ENCODE measurements around the gene KIF17.

The KIF17 gene

DNA sequence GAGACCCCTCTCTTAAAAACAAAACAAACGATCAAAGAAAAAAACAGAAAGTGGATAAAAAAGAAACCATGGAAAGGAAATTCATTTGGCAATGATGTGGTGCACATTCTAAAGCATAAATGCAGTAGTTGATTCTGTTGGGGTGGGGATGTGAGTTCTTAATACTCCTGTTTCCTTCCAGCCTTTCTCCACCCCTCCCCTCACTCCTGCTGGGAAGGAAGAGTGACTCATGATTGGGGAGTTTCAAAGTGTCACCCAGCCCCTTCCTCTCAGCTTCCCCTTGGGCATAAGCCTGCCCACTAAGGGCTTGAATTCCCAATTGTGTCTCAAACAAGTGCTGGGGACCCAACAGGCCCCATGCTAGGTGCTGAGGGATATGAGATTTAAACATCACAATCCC is 91.3 kb downstream of the KIF17 start:
- TF ChIP-seq, protein P1, sequence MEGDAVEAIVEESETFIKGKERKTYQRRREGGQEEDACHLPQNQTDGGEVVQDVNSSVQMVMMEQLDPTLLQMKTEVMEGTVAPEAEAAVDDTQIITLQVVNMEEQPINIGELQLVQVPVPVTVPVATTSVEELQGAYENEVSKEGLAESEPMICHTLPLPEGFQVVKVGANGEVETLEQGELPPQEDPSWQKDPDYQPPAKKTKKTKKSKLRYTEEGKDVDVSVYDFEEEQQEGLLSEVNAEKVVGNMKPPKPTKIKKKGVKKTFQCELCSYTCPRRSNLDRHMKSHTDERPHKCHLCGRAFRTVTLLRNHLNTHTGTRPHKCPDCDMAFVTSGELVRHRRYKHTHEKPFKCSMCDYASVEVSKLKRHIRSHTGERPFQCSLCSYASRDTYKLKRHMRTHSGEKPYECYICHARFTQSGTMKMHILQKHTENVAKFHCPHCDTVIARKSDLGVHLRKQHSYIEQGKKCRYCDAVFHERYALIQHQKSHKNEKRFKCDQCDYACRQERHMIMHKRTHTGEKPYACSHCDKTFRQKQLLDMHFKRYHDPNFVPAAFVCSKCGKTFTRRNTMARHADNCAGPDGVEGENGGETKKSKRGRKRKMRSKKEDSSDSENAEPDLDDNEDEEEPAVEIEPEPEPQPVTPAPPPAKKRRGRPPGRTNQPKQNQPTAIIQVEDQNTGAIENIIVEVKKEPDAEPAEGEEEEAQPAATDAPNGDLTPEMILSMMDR (IDR thresholded peaks at IDR 0.05; ENCODE audit: extremely low read depth, insufficient read depth, missing control alignments) = no peak

DNA sequence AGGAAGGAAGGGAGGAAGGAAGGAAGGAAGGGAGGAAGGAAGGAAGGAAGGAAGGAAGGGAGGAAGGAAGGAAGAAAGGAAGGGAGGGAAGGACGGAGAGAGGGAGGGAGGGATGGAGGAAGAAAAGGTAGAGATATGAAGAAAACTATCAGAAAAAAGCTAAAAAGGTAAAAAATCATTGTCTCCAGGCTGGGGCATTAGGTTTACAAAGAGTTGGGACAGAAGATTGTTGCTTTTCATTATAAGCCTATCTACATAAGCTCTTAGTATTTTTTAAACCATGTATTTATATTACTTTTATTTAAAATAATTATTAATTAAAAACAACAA is 91.7 kb downstream of the KIF17 start:
- in situ Hi-C loops (cut with MboI; ENCODE audit: low pct_unique_long_range_greater_than_20kb, low sequenced_read_pairs, unreplicated experiment) = loop anchor here (25.0 kb wide), 1 partner anchor 89 kb away; no protein-coding TSS in a partner anchor

More for the DNA sequence above, 91.3 kb downstream of the KIF17 start:
- no peak for DNase-seq (ENCODE audit: low spot score)
- in situ Hi-C loops (cut with MboI; ENCODE audit: low pct_unique_long_range_greater_than_20kb, low sequenced_read_pairs, unreplicated experiment) = loop anchor here (25.0 kb wide), 1 partner anchor 89 kb away; no protein-coding TSS in a partner anchor

DNA sequence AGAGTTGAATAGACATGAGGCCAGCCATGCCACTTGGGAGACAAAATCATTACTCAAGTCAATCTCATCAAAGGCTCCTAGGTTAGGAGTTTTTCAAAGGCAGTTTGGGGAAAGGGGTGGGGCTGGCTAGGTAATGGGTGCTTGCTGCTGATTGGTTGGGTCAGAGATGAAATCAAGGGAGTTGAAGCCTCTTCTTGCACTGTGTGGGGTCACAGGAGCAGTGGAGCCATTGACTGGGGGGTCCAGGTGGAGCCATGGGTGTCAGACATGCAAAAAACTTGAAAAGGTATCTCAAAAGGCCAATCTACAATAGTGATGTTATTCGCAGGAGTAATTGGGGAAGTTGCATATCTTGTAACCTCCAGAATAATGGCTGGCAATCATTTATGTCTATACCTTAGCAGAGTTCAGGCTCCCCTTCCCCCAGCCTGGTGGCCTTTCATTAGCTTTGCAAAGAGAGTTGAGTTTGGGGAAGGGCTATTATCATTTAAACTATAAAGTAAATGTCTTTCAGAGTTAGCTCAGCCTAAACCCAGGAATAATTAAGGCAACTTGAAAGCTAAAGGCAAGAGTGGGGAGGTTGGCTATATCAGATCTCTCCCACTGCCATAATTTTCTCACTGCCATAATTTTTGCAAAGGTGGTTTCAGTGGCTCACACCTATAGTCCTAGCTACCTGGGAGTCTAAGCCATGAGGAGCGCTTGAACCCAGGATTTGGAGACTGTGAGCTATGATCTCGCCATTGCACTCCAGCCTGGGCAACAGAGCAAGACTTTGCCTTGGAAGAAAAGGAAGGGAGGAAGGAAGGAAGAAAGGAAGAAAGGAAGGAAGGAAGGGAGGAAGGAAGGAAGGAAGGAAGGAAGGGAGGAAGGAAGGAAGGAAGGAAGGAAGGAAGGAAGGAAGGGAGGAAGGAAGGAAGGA is 92.4 kb downstream of the KIF17 start:
- in situ Hi-C loops (cut with MboI; ENCODE audit: low pct_unique_long_range_greater_than_20kb, low sequenced_read_pairs, unreplicated experiment) = loop anchor here (25.0 kb wide), 1 partner anchor 88 kb away; no protein-coding TSS in a partner anchor
- no peak for DNase-seq (ENCODE audit: low spot score)
- TF ChIP-seq, protein P1 (IDR thresholded peaks at IDR 0.05; ENCODE audit: extremely low read depth, insufficient read depth, missing control alignments) = no peak

More for the DNA sequence above, 91.7 kb downstream of the KIF17 start:
- DNase-seq (ENCODE audit: low spot score) = no peak
- TF ChIP-seq, protein P1 (IDR thresholded peaks at IDR 0.05; ENCODE audit: extremely low read depth, insufficient read depth, missing control alignments) = no peak

DNA sequence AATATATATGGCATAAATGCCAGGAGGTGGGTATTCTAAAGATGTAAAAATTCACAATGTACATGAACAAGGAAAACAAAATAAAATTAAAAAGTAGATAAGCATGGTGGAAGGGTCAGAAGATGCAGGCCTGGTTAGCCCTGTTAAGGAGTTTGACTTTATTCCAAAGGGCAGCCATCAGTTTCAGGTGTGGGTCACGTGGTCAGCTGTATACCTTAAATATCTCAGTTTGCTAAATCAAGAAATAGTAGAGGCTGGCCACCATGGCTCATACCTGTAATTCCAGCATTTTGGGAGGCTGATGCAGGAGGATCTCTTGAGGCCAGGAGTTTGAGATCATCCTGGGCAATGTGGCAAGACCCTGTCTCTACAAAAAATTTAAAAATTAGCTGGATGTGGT is 93.1 kb downstream of the KIF17 start:
- TF ChIP-seq, protein P1 (IDR thresholded peaks at IDR 0.05; ENCODE audit: extremely low read depth, insufficient read depth, missing control alignments) = no peak
- in situ Hi-C loops (cut with MboI; ENCODE audit: low pct_unique_long_range_greater_than_20kb, low sequenced_read_pairs, unreplicated experiment) = loop anchor here (25.0 kb wide), 1 partner anchor 87 kb away; no protein-coding TSS in a partner anchor
- no peak for DNase-seq (ENCODE audit: low spot score)

DNA sequence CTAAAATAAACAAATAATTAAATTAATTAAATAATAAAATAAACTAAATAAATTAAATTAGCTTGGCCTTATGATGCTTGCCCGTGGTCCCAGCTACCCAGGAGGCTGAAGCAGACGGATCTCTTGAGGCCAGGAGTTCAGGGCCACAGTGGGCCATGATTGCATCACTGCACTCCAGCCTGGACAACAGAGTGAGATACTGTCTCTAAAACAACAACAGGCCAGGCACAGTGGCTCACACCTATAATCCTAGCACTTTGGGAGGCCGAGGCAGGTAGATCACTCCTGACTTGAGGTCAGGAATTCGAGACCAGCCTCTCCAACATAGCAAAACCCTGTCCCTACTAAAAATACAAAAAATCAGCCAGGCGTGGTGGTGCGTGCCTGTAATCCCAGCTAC is 96.8 kb downstream of the KIF17 start:
- in situ Hi-C loops (cut with MboI; ENCODE audit: low pct_unique_long_range_greater_than_20kb, low sequenced_read_pairs, unreplicated experiment) = no loop called here
- DNase-seq (ENCODE audit: low spot score) = no peak
- TF ChIP-seq, protein P1 (IDR thresholded peaks at IDR 0.05; ENCODE audit: extremely low read depth, insufficient read depth, missing control alignments) = no peak

DNA sequence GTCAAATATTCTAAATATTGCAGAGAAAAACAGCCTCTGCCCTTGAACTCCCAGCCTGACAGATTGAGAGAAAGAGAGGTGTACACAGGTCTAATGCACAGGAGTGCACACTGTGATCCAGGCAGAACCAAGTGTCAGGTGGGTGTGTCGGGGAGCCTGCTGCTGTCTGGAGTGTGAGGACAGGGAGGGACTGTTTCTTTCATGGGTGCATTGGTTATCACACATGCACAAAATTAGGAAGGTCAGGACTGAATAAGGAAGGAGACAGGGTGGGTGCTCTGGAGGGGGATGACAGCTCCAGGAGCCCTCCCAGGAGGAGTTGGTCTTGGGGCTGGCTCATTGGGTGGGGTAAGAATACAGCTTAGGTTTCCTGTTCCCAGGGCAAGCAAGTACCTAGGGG is 97.8 kb downstream of the KIF17 start:
- in situ Hi-C loops (cut with MboI; ENCODE audit: low pct_unique_long_range_greater_than_20kb, low sequenced_read_pairs, unreplicated experiment) = no loop called here
- DNase-seq (ENCODE audit: low spot score) = no peak
- TF ChIP-seq, protein P1 (IDR thresholded peaks at IDR 0.05; ENCODE audit: extremely low read depth, insufficient read depth, missing control alignments) = no peak
